ENCODE data around the gene USF2. TPM values are rescaled to one million over a fixed set of nuclear protein-coding genes. Genes with fewer than 3 reads are reported as not detected.

Gene USF2
- polyA plus RNA-seq, 1 donor from 2014 or later, result 107 TPM

- Histone ChIP-seq H3K9me2 (ENCODE audit: insufficient read depth, low read length) (no peaks in the 10 kb centered on the region), H3K9me3 (ENCODE audit: low read length) (no peaks in the 10 kb centered on the region), H3K27ac (ENCODE audit: low read length) (no peak overlapping the region), H3K27me3 (ENCODE audit: insufficient read depth, low read depth, low read length) (no peaks in the 10 kb centered on the region), H3F3A (ENCODE audit: insufficient read depth, low read length, poor library complexity, severe bottlenecking) (no peaks in the 10 kb centered on the region), H2AFZ (ENCODE audit: low read depth, low read length) (no peak overlapping the region), H3K9ac (ENCODE audit: low read length) (no peak overlapping the region), H4K20me1 (ENCODE audit: insufficient read depth) (no peaks in the 10 kb centered on the region), H3K4me2 (ENCODE audit: low read length) (no peak overlapping the region), H3K79me2 (replicated peaks; ENCODE audit: insufficient read depth, low read length) (no peaks in the 10 kb centered on the region), H3K36me3 (ENCODE audit: insufficient read depth, low read length) (no peaks in the 10 kb centered on the region), H3K4me3 (ENCODE audit: low read length) (no peak overlapping the region)
- TF ChIP-seq TAF1 (IDR thresholded peaks at IDR 0.05; ENCODE audit: low read depth), result no peak
Observed at GRCh38 chr19:35240327-35240726, 28.4 kb upstream of the USF2 start.

GRCh38 chr19:35241417-35241816 is 27.3 kb upstream of the USF2 start:
- Histone ChIP-seq H3K79me2 (replicated peaks; ENCODE audit: insufficient read depth, low read length) (no peaks in the 10 kb centered on the region), H3F3A (ENCODE audit: insufficient read depth, low read length, poor library complexity, severe bottlenecking) (no peaks in the 10 kb centered on the region), H3K36me3 (ENCODE audit: insufficient read depth, low read length) (no peaks in the 10 kb centered on the region), H2AFZ (ENCODE audit: low read depth, low read length) (no peak overlapping the region), H3K4me2 (ENCODE audit: low read length) (no peak overlapping the region), H3K4me3 (ENCODE audit: low read length) (no peak overlapping the region), H3K27me3 (ENCODE audit: insufficient read depth, low read depth, low read length) (no peaks in the 10 kb centered on the region), H3K9me3 (ENCODE audit: low read length) (no peaks in the 10 kb centered on the region), H3K27ac (ENCODE audit: low read length) (no peak overlapping the region), H3K9ac (ENCODE audit: low read length) (no peak overlapping the region), H4K20me1 (ENCODE audit: insufficient read depth) (no peaks in the 10 kb centered on the region), H3K9me2 (ENCODE audit: insufficient read depth, low read length) (no peaks in the 10 kb centered on the region)
- TF ChIP-seq RAD21 (conservative IDR thresholded peaks at IDR 0.05) (no peak), TAF1 (IDR thresholded peaks at IDR 0.05; ENCODE audit: low read depth) (no peak), CTCF (IDR thresholded peaks at IDR 0.05; ENCODE audit: poor library complexity, severe bottlenecking) (no peak), EP300 (conservative IDR thresholded peaks at IDR 0.05; ENCODE audit: poor library complexity, severe bottlenecking) (no peak), EZH2 (IDR thresholded peaks at IDR 0.05; ENCODE audit: borderline replicate concordance, insufficient read depth, low read length, poor library complexity, severe bottlenecking) (no peak), REST (IDR thresholded peaks at IDR 0.05; ENCODE audit: borderline replicate concordance) (no peak), SMC3 (conservative IDR thresholded peaks at IDR 0.05; ENCODE audit: poor library complexity) (no peak), MXI1 (conservative IDR thresholded peaks at IDR 0.05; ENCODE audit: poor library complexity, severe bottlenecking) (no peak), POLR2AphosphoS5 (IDR thresholded peaks at IDR 0.05) (no peak)

Measured in neural cell (in vitro differentiated cells).